CD14-positive monocyte (primary cell): Measurements from ENCODE around the gene SNRPN. TPM values are rescaled to one million over a fixed set of nuclear protein-coding genes. Genes with fewer than 3 reads are reported as not detected.

Experiments
- DNase-seq, 3 donors: peaks; one replicate each; pipeline ENCODE4 v3.0.0-alpha.2; 2011 to 2022
- H2AFZ ChIP-seq: 2 replicates; pipeline ENCODE4 v1.6.0; 2012; ENCODE audit warnings: mild to moderate bottlenecking, low read depth, low read length, inconsistent platforms; ENCODE audit not compliant: insufficient read depth, poor library complexity, severe bottlenecking
- H3K27ac ChIP-seq, 2 donors: 1 replicate in 1 of 2; 2 replicates in 1 of 2; pipeline ENCODE4 v1.5.1; 2012 to 2013; ENCODE audit warnings: low read length in 2 of 2, control low read depth in 1 of 2, inconsistent platforms in 1 of 2, low read depth in 1 of 2, mild to moderate bottlenecking in 1 of 2
- H3K27me3 ChIP-seq, 2 donors: one replicate each; pipeline versions ENCODE4 v1.6.0 to v1.6.1; 2011 to 2013; ENCODE audit warnings: low read length in 2 of 2; ENCODE audit not compliant: control insufficient read depth in 2 of 2, insufficient read depth in 2 of 2
- H3K36me3 ChIP-seq, 2 donors: replicated peaks in 1 of 2; 1 replicate in 1 of 2; 2 replicates in 1 of 2; pipeline versions ENCODE4 v1.5.1 to v1.6.1; 2012 to 2013; ENCODE audit warnings: low read length in 2 of 2, control low read depth in 1 of 2, inconsistent platforms in 1 of 2, mild to moderate bottlenecking in 1 of 2; ENCODE audit not compliant: insufficient read depth in 2 of 2, control insufficient read depth in 1 of 2
- H3K4me1 ChIP-seq, 2 donors: 1 replicate in 1 of 2; 2 replicates in 1 of 2; pipeline versions ENCODE4 v1.5.1 to v1.6.1; 2012 to 2013; ENCODE audit warnings: low read length in 2 of 2, control low read depth in 1 of 2, inconsistent platforms in 1 of 2, mild to moderate bottlenecking in 1 of 2, moderate library complexity in 1 of 2; ENCODE audit not compliant: insufficient read depth in 2 of 2, control insufficient read depth in 1 of 2
- H3K4me2 ChIP-seq: replicated peaks from 2 replicates; pipeline ENCODE3; 2012; ENCODE audit warnings: low read length, moderate library complexity, mild to moderate bottlenecking; ENCODE audit not compliant: poor library complexity, severe bottlenecking; ENCODE audit errors: extremely low read depth
- H3K4me3 ChIP-seq, 3 experiments: fragments of 200-600 bp in 1 of 3; sonication (generic) in 1 of 3; replicated peaks in 1 of 3; 1 replicate in 2 of 3; 2 replicates in 1 of 3; pipeline ENCODE4 v1.5.1; 2011 to 2013; ENCODE audit warnings: low read length in 3 of 3, mild to moderate bottlenecking in 3 of 3, control low read depth in 2 of 3, low read depth in 2 of 3, inconsistent platforms in 1 of 3, moderate library complexity in 1 of 3
- H3K79me2 ChIP-seq: 2 replicates; pipeline ENCODE4 v1.6.0; 2012; ENCODE audit warnings: mild to moderate bottlenecking, control low read depth, inconsistent platforms, low read length, moderate library complexity; ENCODE audit not compliant: insufficient read depth
- H3K9ac ChIP-seq: 2 replicates; pipeline ENCODE4 v1.6.0; 2017; ENCODE audit warnings: low read length, mild to moderate bottlenecking; ENCODE audit not compliant: insufficient read depth, poor library complexity, severe bottlenecking
- H3K9me3 ChIP-seq, 2 donors: replicated peaks in 1 of 2; 1 replicate in 1 of 2; 2 replicates in 1 of 2; pipeline versions ENCODE4 v1.5.1 to v1.6.1; 2012 to 2013; ENCODE audit warnings: low read length in 2 of 2, control low read depth in 1 of 2; ENCODE audit not compliant: control insufficient read depth in 1 of 2, insufficient read depth in 1 of 2
- H4K20me1 ChIP-seq: 2 replicates; pipeline ENCODE4 v1.6.0; 2012; ENCODE audit warnings: mild to moderate bottlenecking, low read length, control low read depth, moderate library complexity; ENCODE audit not compliant: insufficient read depth
- H3K27ac Mint-ChIP-seq, 7 donors: one replicate each; pipeline ENCODE4 v1.8.0; 2020; ENCODE audit warnings: mild to moderate bottlenecking in 7 of 7, mixed read lengths in 7 of 7, moderate library complexity in 6 of 7, inconsistent platforms in 2 of 7
- H3K27me3 Mint-ChIP-seq, 3 donors: one replicate each; pipeline ENCODE4 v1.8.0; 2021 to 2022; ENCODE audit warnings: low read depth in 3 of 3, mild to moderate bottlenecking in 3 of 3, mixed read lengths in 3 of 3, moderate library complexity in 3 of 3, inconsistent platforms in 1 of 3
- H3K36me3 Mint-ChIP-seq, 2 donors: one replicate each; pipeline ENCODE4 v1.8.0; 2020; ENCODE audit warnings: mixed read lengths in 2 of 2, inconsistent platforms in 1 of 2, mild to moderate bottlenecking in 1 of 2
- H3K4me1 Mint-ChIP-seq: one replicate; pipeline ENCODE4 v1.8.0; 2020; ENCODE audit warnings: mild to moderate bottlenecking, mixed read lengths
- H3K4me3 Mint-ChIP-seq, 2 donors: one replicate each; pipeline ENCODE4 v1.8.0; 2020; ENCODE audit warnings: mild to moderate bottlenecking in 2 of 2, mixed read lengths in 2 of 2, moderate library complexity in 1 of 2
- H3K9me3 Mint-ChIP-seq, 7 donors: one replicate each; pipeline ENCODE4 v1.8.0; 2020 to 2022; ENCODE audit warnings: mixed read lengths in 7 of 7, mild to moderate bottlenecking in 6 of 7, moderate library complexity in 6 of 7, inconsistent platforms in 2 of 7
- WGBS: methylation state at CpG from one replicate; pipeline ENCODE4 v1.1.5; 2013; ENCODE audit warnings: missing lambda C conversion rate; ENCODE audit not compliant: insufficient coverage; 5-methylcytosine and 5-hydroxymethylcytosine counted together
- intact Hi-C, 2 donors: fragments of 100-400 bp; cut with micrococcal nuclease; formaldehyde crosslinking; loops; one replicate each; pipeline versions ENCODE4 v1.15.0 to v1.15.1; 2023
- polyA plus RNA-seq, 3 donors: library from polyadenylated mRNA; depleted of rRNA in 1 of 3; unstranded in 2 of 3; stranded (reverse) in 1 of 3; fragments of 300-500 nt in 2 of 3; fragments of >200 nt in 1 of 3; fragmentation: Illumina TruSeq in 2 of 3; gene quantifications; 1 replicate in 2 of 3; 2 replicates in 1 of 3; pipeline ENCODE4 v1.2.3, GENCODE V29; 2012 to 2021
- TF ChIP-seq, protein P1 (sequence below): fragments of 200-600 bp; IDR thresholded peaks from one replicate; pipeline ENCODE4 v1.8.0; 2022; ENCODE audit warnings: antibody characterized with exemption, mild to moderate bottlenecking

SNRPN gene
- polyA plus RNA-seq, 3 donors: 12.6 to 46.1 (median 43.9) TPM

DNA sequence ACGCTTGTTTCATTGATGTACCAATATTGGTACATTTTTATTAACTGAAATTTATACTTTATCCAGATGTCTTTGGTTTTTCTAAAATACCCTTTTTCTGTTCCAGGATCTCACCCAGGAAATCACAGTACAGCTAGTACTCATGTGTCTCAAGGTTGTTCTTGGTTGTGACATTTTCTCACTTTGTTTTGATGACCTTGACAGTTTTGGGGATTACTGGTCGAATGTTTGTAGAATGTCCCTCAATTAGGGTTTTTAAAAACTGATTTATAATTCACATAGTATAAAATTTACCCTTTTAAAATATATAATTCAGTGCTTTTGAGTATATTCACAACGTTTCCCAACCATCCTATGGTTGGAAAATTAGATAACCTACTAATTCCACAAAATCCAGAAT lies 6.3 kb upstream of the SNRPN start:
- Mint-ChIP-seq H3K27ac (no peak overlapping the region), H3K9me3 (peaks cover 4 to 43% (median 25%) of the 10 kb centered on the region in 7 donors), H3K36me3 (no peaks in the 10 kb centered on the region), H3K4me1 (peaks cover 1% of the 10 kb centered on the region), H3K4me3 (no peak overlapping the region), H3K27me3 (peaks cover 5 to 8% (median 5%) of the 10 kb centered on the region in 3 donors)
- no peaks in the 10 kb centered on the region for H4K20me1 ChIP-seq
- H3K27ac ChIP-seq: no peak overlapping the region
- no peaks in the 10 kb centered on the region for H3K4me1 ChIP-seq
- no peaks in the 10 kb centered on the region for H3K79me2 ChIP-seq
- peaks cover under 1 to 4% of the 10 kb centered on the region in 2 donors for H3K27me3 ChIP-seq
- no CpG with 5 or more reads among the region's 3 CpGs for WGBS
- H3K4me3 ChIP-seq: no peak overlapping the region
- H3K36me3 ChIP-seq: no peaks in the 10 kb centered on the region
- TF ChIP-seq, protein P1, sequence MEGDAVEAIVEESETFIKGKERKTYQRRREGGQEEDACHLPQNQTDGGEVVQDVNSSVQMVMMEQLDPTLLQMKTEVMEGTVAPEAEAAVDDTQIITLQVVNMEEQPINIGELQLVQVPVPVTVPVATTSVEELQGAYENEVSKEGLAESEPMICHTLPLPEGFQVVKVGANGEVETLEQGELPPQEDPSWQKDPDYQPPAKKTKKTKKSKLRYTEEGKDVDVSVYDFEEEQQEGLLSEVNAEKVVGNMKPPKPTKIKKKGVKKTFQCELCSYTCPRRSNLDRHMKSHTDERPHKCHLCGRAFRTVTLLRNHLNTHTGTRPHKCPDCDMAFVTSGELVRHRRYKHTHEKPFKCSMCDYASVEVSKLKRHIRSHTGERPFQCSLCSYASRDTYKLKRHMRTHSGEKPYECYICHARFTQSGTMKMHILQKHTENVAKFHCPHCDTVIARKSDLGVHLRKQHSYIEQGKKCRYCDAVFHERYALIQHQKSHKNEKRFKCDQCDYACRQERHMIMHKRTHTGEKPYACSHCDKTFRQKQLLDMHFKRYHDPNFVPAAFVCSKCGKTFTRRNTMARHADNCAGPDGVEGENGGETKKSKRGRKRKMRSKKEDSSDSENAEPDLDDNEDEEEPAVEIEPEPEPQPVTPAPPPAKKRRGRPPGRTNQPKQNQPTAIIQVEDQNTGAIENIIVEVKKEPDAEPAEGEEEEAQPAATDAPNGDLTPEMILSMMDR: no peak
- no peak overlapping the region for H3K9ac ChIP-seq
- no peak for DNase-seq
- intact Hi-C loops: no loop called here
- H2AFZ ChIP-seq: no peak overlapping the region
- no peak overlapping the region for H3K4me2 ChIP-seq
- H3K9me3 ChIP-seq: peaks cover 18 to 43% of the 10 kb centered on the region in 2 donors

DNA sequence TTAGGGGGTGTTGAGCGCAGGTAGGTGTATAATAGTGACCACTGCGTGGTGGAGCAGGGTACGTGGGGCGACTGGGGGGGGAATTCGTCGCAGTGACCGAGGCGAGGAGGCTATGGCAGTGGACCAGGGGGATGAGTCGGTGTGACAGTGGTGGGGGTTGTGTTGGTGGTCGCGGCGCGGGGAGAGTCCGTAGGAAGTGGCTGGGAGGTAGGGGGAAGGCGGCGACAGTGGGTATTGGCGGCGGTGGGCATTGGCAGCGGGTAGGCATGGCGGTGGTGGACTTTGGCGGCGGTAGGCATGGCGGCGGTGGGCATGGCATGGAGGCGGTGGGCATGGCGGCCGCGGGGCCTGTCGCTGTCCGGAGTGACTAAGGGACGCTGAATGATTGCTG lies 739 bp downstream of the SNRPN start:
- peaks cover 8% of the 10 kb centered on the region for H3K4me1 Mint-ChIP-seq
- H3K36me3 Mint-ChIP-seq: no peaks in the 10 kb centered on the region
- H3K27ac Mint-ChIP-seq: peak overlapping the region; percentile 68 to 87 (median 81)
- peaks cover 16 to 21% (median 17%) of the 10 kb centered on the region in 3 donors for H3K27me3 Mint-ChIP-seq
- H3K9me3 ChIP-seq: peaks cover 30 to 37% of the 10 kb centered on the region in 2 donors
- H3K4me3 Mint-ChIP-seq: peak overlapping the region; percentile 91 to 92
- peak in 1 of 3 donors; percentile 7 for DNase-seq
- no peaks in the 10 kb centered on the region for H4K20me1 ChIP-seq
- H3K9me3 Mint-ChIP-seq: peaks cover 0 to 33% (median 24%) of the 10 kb centered on the region in 7 donors
- peaks cover 0 to 10% of the 10 kb centered on the region in 2 donors for H3K4me1 ChIP-seq
- TF ChIP-seq, protein P1: no peak
- peaks cover 8 to 16% of the 10 kb centered on the region in 2 donors for H3K27me3 ChIP-seq
- intact Hi-C loops: no loop called here
- H2AFZ ChIP-seq: peak overlapping the region; percentile 86
- H3K4me3 ChIP-seq: peak overlapping the region; percentile 58 to 92 (median 79)
- peak overlapping the region; percentile 61 to 76 for H3K27ac ChIP-seq
- H3K4me2 ChIP-seq: peak overlapping the region; percentile 86
- peak overlapping the region; percentile 67 for H3K9ac ChIP-seq
- H3K36me3 ChIP-seq: no peaks in the 10 kb centered on the region
- 51% methylated on average over 29 of the region's 31 CpGs for WGBS
- no peaks in the 10 kb centered on the region for H3K79me2 ChIP-seq
